Vagina (tissue), 2 donors: ENCODE measurements around the gene REEP6. TPM values are rescaled to one million over a fixed set of nuclear protein-coding genes. Genes with fewer than 3 reads are reported as not detected.

Experiments
- DNase-seq, 2 donors: peaks; one replicate each; pipeline ENCODE4 v3.0.0-alpha.2; 2017; ENCODE audit errors: extremely low spot score in 2 of 2
- H3K27ac ChIP-seq: fragments of 200-600 bp; sonication (generic); one replicate; pipeline ENCODE4 v1.5.1; 2019
- H3K27me3 ChIP-seq: fragments of 200-600 bp; sonication (generic); one replicate; pipeline ENCODE4 v1.5.1; 2019
- H3K36me3 ChIP-seq, 2 donors: fragments of 200-600 bp; sonication (generic); one replicate each; pipeline ENCODE4 v1.5.1; 2017 to 2019
- H3K4me1 ChIP-seq: fragments of 200-600 bp; sonication (generic); one replicate; pipeline ENCODE4 v1.5.1; 2019
- H3K4me3 ChIP-seq, 2 donors: fragments of 200-600 bp; sonication (generic); 1 replicate in 1 of 2; 2 replicates in 1 of 2; pipeline ENCODE4 v1.5.1; 2016 to 2019
- H3K9me3 ChIP-seq: fragments of 200-600 bp; sonication (generic); one replicate; pipeline ENCODE4 v1.5.1; 2019
- CTCF ChIP-seq, 3 experiments: fragments of 450-650 bp in 2 of 3; fragments of 200-600 bp in 1 of 3; sonication (generic) in 1 of 3; IDR thresholded peaks; one replicate each; pipeline ENCODE4 v1.5.1; 2017 to 2019; ENCODE audit warnings: antibody characterized with exemption in 3 of 3, mild to moderate bottlenecking in 2 of 3, moderate library complexity in 2 of 3
- POLR2A ChIP-seq, 2 donors: fragments of 450-650 bp; IDR thresholded peaks; one replicate each; pipeline ENCODE4 v1.6.1; 2017; ENCODE audit warnings: antibody characterized with exemption in 2 of 2, mild to moderate bottlenecking in 2 of 2, moderate library complexity in 2 of 2
- POLR2AphosphoS5 ChIP-seq, 2 donors: sonication (generic); formaldehyde crosslinking; IDR thresholded peaks; one replicate each; pipeline ENCODE4 v1.9.0; 2017; ENCODE audit warnings: antibody characterized with exemption in 2 of 2, mild to moderate bottlenecking in 2 of 2, low read depth in 1 of 2; ENCODE audit not compliant: insufficient read depth in 1 of 2
- intact Hi-C: fragments of 100-400 bp; cut with DNase I; formaldehyde crosslinking; loops from one replicate; pipeline ENCODE4 v1.15.1; 2023
- total RNA-seq: library from RNA; depleted of rRNA; stranded (reverse); fragments of >200 nt; gene quantifications from one replicate; pipeline ENCODE4 v1.2.3, GENCODE V29; 2016

REEP6 gene
- total RNA-seq, 1 donor from 2014 or later: 6.1 TPM

GRCh38 chr19:1465191-1466016, 25.6 kb upstream of the REEP6 start:
- no peaks in the 10 kb centered on the region for H3K9me3 ChIP-seq
- TF ChIP-seq CTCF (IDR thresholded peaks at IDR 0.05) (no peak), POLR2AphosphoS5 (IDR thresholded peaks at IDR 0.05; ENCODE audit: insufficient read depth in 1 of 2, low read depth in 1 of 2) (no peak), POLR2A (IDR thresholded peaks at IDR 0.05) (no peak)
- DNase-seq: no peak
- no peak overlapping the region for H3K27ac ChIP-seq
- no peaks in the 10 kb centered on the region for H3K27me3 ChIP-seq
- H3K36me3 ChIP-seq: no peaks in the 10 kb centered on the region
- peaks cover 41% of the 10 kb centered on the region for H3K4me1 ChIP-seq
- no peak overlapping the region for H3K4me3 ChIP-seq
- intact Hi-C loops: no loop called here

- no peak for DNase-seq
- no peak overlapping the region for H3K27ac ChIP-seq
- no peaks in the 10 kb centered on the region for H3K36me3 ChIP-seq
- no peaks in the 10 kb centered on the region for H3K27me3 ChIP-seq
- intact Hi-C loops: no loop called here
- TF ChIP-seq CTCF (IDR thresholded peaks at IDR 0.05) (no peak), POLR2A (IDR thresholded peaks at IDR 0.05) (no peak), POLR2AphosphoS5 (IDR thresholded peaks at IDR 0.05; ENCODE audit: insufficient read depth in 1 of 2, low read depth in 1 of 2) (no peak)
- H3K9me3 ChIP-seq: no peaks in the 10 kb centered on the region
- no peak overlapping the region for H3K4me3 ChIP-seq
- H3K4me1 ChIP-seq: peaks cover 47% of the 10 kb centered on the region
Observed at GRCh38 chr19:1466018-1466460, 24.9 kb upstream of the REEP6 start.

DNA sequence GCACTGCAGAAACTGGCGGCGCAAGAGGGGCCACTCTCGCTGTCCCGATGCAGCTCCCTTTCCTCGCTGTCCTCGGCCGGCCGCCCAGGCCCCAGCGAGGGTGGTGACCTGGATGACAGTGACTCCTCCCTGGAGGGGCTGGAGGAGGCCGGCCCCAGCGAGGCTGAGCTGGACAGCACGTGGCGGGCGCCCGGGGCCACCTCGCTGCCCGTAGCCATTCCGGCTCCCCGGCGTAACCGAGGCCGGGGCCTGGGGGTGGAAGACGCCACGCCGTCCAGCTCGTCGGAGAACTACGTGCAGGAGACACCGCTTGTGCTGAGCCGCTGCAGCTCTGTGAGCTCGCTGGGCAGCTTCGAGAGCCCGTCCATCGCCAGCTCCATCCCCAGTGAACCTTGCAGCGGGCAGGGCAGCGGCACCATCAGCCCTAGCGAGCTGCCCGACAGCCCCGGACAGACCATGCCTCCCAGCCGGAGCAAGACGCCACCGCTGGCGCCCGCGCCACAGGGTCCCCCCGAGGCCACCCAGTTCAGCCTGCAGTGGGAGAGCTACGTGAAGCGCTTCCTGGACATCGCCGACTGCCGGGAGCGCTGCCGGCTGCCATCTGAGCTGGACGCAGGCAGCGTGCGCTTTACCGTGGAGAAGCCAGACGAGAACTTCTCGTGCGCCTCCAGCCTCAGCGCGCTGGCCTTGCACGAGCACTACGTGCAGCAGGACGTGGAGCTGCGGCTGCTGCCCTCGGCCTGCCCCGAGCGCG, 24.3 kb upstream of the REEP6 start:
- no peak for TF ChIP-seq POLR2A (IDR thresholded peaks at IDR 0.05)
- TF ChIP-seq CTCF (IDR thresholded peaks at IDR 0.05): no peak
- no peak for TF ChIP-seq POLR2AphosphoS5 (IDR thresholded peaks at IDR 0.05; ENCODE audit: insufficient read depth in 1 of 2, low read depth in 1 of 2)
- no peak for DNase-seq
- Histone ChIP-seq H3K9me3 (no peaks in the 10 kb centered on the region), H3K27ac (no peak overlapping the region), H3K27me3 (no peaks in the 10 kb centered on the region), H3K4me1 (peaks cover 53% of the 10 kb centered on the region), H3K36me3 (no peaks in the 10 kb centered on the region), H3K4me3 (no peak overlapping the region)
- intact Hi-C loops: no loop called here

DNA sequence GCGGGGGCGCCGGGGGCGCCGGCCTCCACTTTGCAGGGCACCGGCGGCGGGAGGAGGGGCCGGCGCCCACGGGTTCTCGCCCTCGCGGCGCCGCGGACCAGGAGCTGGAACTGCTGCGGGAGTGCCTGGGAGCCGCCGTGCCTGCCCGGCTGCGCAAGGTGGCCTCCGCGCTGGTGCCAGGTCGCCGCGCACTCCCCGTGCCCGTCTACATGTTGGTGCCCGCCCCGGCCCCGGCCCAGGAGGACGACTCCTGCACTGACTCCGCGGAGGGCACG, 23.8 kb upstream of the REEP6 start:
- DNase-seq: no peak
- no peaks in the 10 kb centered on the region for H3K9me3 ChIP-seq
- intact Hi-C loops: no loop called here
- peaks cover 2% of the 10 kb centered on the region for H3K27me3 ChIP-seq
- no peak overlapping the region for H3K4me3 ChIP-seq
- no peaks in the 10 kb centered on the region for H3K36me3 ChIP-seq
- no peak for TF ChIP-seq CTCF (IDR thresholded peaks at IDR 0.05)
- no peak for TF ChIP-seq POLR2A (IDR thresholded peaks at IDR 0.05)
- TF ChIP-seq POLR2AphosphoS5 (IDR thresholded peaks at IDR 0.05; ENCODE audit: insufficient read depth in 1 of 2, low read depth in 1 of 2): no peak
- peaks cover 58% of the 10 kb centered on the region for H3K4me1 ChIP-seq
- H3K27ac ChIP-seq: no peak overlapping the region
